GM18858 (cell line): ENCODE data around the gene C3AR1.
"Not testable (repeated sequence)": the region's sequence is repeated elsewhere in the genome, so short reads cannot be mapped to it uniquely, and the experiment has no call there.

ENCODE experiments used
- ATAC-seq: cut with Tn5 transposase; IDR thresholded peaks from one replicate; pipeline ENCODE4 v1.9.1; 2021; ENCODE audit not compliant: unreplicated experiment

Gene C3AR1

DNA sequence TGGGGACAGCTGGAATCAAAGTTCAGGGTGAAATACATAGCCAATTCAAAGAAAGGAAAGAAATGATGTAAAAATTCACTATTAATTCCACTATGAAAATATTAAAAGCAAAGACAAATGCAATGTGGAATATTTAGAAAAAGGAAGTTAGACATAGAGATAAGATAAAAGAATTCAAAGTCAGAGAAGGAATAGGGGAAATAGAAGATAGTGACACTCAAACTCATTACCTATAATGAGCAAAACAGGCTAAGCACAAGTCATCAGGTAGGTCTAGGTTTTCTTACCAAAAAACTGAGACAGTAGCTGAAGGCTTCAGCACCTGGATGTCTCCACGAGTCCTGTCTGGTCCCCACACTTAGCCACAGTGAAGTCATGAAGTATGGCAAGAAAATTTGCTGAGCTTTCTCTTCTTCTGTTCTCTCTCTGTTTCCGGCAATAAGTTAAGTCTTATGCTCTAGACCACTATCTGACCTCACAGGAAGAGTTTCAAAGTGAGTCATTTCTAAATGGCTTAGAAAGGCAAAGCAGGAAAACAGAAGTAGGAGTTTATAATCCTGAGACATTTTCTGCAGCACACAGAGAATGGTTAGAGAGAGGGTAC lies at the start of gene C3AR1:
C3AR1 (minus strand) TSS at position 369 of the 604 bp plus-strand sequence. CDS start 6,174 bp downstream, outside the sequence.
- no peak for ATAC-seq

DNA sequence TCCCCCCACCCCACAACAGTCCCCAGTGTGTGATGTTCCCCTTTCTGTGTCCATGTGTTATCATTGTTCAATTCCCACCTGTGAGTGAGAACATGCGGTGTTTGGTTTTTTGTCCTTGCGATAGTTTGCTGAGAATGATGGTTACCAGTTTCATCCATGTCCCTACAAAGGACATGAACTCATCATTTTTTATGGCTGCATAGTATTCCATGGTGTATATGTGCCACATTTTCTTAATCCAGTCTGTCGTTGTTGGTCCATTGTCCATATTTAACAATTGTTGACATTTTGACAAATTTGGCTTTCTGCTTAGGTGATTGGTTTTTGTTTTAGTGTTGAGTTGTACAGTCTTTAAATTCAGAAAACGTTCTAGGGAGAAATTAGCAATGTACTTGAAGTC lies 47.0 kb upstream of the C3AR1 start:
- ATAC-seq: not testable (repeated sequence)

DNA sequence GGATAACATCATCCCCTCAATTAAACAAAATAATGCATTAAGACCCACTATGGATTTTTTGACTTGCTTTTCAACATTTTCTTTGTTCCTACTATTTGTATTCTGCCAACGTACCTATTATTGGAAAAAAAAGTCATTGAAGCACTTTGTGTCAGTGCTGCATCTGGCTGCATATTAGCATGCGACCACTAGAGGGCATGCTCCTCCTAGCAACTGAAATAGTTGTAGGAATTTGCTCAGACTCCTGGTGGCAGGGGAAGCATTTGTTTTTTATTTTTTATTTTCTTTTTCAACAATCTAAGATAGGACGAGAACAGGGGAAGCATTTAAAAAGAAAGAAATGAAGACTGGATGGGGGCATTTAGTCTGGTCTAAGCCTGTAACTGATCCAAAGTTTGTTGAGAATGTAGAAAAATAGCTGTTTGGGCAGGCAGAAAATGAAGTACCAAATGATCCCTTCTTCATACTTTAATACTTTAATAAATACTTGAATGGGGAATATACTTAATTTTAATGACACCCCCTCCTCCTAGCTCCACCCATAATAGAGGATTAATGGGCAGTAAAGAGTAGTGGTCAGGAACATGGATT lies 42.7 kb upstream of the C3AR1 start:
- ATAC-seq: no peak

DNA sequence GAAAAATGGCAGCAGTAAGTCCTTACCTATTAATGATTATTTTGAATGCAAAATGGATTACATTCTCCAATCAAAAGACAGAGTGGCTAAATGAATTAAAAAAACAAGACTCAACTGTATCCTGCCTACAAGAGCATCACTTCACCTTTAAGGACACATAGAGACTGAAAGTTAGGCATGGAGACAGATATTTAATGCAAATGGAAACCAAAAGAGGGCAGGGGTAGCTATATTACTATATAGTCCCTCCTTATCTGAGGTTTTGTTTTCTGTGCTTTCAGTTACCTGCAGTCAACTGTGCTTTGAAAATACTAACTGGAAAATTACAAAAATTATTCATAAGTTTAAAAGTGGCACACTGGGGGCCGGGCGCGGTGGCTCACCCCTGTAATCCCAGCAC lies 33.1 kb upstream of the C3AR1 start:
- no peak for ATAC-seq

DNA sequence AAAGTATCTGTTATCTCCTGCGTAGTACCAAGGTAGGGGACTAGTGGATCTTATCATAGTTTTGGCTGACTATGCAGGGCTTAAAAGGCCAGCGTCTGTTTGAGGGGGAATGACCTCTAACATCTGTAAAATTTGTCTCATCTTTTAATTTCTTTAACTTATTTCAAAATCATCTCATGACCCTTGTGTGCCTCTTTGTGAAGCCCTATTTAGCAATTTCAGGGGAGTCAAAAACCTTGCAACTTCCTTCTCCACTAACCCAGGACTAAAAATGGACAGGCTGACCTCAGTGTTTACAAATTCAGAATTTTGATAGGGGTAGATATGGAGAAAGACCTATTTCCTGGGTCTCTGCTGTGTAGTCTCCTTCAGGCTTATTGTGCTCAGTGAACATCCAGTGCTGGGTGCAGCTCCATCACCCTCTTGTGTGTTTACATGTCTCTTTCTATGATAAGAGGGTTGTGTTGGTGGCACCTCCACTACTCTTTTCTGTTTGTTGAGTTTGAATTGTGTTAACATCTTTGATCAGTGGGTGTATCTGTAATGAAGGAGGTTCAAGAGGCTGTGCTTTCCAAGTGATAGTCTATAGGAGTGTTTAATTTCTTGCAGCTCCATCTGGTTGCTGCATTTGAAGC lies 30.2 kb upstream of the C3AR1 start:
- ATAC-seq: no peak

DNA sequence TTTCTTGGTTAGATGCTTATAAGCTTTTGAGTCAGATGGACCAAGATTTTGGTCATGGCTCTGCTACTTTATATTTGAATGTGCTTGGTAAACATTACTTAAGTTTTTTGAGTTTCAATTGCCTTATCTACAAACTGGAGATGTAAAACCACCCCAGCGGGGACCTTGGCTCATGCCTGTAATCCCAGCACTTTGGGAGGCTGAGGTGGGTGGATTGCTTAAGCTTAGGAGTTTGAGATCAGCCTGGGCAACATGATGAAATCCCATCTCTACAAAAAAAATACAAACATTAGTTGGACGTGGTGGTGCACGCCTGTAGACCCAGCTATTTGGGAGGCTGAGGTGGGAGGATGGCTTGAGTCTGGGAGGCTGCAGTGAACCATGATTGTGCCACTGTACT lies 27.1 kb upstream of the C3AR1 start:
- ATAC-seq: no peak

DNA sequence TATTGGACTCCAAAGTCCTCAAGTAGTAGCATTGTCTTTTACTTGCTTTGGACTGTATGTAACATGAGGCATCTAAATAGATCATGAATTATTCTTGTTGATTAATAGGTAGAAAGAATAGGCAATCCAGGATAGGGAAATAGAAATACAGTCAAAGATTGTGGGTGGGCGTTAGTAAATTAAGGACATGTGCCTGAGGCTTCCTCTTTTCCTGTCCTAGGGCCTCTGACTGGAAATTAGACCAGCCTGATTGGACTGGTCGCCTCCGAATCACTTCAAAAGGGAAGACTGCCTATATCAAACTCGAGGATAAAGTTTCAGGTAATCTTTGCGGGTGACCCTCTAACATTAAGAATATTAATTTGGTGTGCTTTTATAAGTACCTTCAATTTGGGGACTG lies 23.6 kb upstream of the C3AR1 start:
- ATAC-seq: no peak

DNA sequence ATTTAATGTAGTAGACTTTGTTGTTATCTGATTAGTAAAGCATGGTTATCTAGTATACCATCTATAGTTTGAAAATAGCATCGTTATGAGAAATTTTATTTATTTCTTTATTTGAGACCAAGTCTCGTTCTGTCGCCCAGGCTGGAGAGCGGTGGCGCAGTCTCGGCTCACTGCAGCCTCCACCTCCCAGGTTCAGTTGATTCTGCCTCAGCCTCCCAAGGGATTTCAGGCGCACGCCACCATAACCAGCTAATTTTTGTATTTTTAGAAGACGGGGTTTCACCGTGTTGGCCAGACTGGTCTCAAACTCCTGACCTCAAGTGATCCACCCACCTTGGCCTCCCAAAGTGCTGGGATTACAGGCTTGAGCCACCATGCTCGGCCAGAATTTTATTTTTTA lies 23.1 kb upstream of the C3AR1 start:
- ATAC-seq: not testable (repeated sequence)

DNA sequence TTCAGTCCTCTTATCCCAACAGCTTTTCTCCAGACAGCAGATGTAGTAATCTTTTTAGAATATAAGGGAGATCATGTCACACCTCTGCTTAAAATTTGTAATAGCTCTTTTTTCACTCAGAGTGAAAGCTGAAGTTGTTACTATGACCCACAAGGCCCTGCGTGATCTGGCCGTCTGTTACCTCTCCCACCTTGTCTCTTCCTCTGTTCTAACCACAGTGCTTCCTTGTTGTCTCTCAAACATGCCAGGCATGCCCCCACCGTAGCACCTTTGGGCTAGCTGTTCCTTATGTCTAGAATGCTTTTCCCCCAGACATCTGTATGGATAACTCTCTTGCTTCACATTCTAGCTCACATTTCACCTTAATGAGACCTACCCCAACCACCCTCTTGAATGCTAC lies 22.4 kb upstream of the C3AR1 start:
- no peak for ATAC-seq

DNA sequence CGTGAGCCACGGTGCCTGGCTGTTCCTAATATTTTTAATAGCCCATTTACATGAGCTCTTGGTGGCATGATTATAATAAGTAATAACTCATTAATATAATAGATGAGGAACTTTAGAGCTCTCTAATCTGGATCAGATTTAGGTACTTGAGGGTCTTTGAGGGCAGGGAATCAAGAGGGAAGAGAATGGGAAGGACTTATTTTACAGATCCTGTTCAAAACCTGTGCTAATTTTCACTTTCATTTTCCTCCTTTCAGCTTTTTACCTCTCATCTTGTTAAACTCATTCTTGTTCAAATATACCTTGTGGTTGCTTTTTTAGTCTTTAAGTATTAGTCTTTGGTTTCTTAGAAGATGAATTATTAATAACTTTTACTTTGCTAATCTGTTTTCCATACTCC lies 21.5 kb upstream of the C3AR1 start:
- ATAC-seq: no peak

DNA sequence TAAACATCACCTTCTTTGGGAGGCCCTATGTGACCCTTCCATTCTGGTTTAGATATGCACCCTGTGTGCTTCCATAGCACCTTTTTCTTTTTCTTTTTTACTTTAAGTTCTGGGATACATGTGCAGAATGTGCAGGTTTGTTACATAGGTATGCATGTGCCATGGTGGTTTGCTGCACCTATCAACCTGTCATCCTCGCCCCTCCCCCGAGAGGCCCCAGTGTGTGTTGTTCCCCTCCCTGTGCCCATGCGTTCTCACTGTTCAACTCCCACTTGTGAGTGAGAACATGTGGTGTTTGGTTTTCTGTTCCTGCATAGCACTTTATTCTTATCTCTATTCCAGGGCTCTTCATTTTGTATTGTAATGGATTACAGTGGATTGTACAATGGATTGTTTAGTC lies 18.2 kb upstream of the C3AR1 start:
- ATAC-seq: not testable (repeated sequence)

DNA sequence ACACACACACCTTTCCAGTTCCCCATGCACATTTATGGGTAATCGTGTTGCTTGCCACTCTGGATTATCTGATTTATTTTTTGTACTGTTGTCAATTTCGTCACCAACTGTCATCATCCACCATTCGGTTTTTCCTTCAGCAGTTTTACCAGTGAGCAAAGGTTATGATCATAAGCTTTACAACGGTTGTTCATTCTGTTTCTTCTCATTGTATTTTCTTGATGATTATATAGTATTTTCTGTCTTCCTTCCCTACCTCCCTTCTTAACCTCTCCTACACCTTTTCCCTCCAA lies 16.6 kb upstream of the C3AR1 start:
- ATAC-seq: no peak

DNA sequence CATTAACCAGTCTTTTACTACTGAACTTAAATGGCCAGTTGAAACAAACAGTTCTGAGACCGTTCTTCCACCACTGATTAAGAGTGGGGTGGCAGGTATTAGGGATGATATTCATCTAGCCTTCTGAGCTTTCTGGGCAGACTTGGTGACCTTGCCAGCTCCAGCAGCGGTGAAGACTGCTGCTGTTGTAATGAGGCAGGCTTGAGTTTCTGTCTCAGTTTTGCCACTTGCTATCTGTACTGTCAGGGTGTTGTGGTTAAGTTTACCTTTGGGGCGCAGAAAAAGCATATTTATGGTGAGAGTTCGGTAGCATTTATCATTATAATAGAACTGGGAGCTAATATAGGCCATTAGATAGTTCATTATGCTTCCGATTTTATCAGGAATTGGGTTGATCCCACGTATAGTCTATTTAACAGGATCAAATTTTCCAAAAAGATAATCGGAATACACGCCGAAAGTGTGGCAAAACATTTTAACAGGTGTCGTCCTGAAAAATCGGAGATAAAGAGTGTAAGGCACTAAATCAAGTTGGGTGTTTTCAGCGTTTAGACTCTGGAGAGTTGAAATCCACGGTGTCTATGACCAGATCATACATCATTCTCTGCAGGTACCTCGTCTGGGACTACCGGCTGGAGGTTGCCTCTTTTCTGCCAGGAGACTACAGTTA lies 15.2 kb upstream of the C3AR1 start:
- no peak for ATAC-seq

DNA sequence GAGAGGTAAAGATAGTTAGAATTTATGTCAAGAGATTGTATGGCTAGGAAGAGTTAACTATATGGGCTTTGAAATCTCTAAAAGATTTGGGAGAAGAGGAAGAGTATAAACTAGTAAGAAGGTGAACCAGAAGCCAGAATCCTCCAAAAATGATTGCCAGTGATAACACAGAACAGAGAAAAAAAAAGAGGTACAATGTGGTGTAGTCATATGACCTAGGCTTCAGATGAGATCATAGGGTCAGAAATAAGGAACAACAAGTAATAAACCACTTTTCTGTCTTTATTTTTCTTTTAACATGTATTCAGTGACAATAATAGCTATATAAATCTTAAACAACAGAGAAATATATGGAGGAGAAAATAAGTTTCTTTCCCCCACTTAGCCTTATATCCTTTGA lies 14.0 kb upstream of the C3AR1 start:
- no peak for ATAC-seq

DNA sequence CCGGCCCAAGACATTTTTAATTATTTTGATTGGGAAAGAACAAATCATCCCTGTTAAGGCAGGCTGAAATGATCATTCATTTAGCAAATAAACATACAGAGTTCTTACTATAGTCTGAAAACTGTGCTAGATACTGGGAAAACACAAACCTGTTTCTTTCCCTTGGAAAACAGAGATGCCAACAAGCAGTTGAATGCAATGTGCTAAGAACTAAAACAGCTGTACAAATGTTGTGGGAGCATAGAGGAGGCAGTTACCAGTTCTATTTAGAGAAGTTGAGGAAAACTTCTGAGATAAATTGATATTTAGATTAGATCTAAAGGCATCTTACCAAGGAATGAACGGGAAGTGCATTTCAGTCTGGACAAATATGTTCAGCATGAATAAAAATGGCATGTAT lies 12.8 kb upstream of the C3AR1 start:
- ATAC-seq: no peak

DNA sequence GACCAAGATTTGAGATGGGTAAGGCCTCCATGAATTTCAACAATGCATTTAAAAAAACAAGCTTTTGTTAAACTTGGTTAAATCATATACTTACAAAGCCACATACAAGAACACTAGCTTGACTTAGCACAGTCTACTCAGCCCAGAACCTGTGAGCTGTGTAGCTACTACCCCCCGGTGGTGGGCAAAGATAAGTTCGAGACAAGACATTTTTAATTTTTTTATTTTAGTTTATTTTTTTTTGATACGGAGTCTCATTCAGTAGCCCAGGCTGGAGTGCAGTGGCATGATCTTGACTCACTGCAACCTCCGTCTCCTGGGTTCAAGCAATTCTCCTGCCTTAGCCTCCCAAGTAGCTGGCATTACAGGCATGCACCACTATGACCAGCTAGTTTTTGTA lies 12.2 kb upstream of the C3AR1 start:
- ATAC-seq: no peak

DNA sequence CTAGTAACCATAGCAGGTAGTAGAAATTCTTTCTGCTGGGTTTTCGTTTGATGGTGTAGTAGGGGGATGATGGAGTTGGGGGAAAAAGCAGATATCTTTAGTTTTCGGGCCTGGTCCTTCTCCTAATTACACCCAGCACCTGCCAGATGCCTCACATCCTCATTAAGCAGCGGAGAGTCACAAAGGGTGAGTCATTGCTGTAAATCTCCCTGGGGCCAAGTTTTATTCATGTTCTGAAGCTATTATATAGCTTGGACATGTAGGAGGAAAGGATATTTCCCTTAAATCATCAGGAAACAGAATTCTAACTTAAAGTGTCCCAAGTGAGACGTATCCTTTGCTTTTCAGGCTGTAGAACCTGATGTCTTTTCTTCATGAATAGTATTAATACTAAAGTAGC lies 11.0 kb upstream of the C3AR1 start:
- no peak for ATAC-seq

DNA sequence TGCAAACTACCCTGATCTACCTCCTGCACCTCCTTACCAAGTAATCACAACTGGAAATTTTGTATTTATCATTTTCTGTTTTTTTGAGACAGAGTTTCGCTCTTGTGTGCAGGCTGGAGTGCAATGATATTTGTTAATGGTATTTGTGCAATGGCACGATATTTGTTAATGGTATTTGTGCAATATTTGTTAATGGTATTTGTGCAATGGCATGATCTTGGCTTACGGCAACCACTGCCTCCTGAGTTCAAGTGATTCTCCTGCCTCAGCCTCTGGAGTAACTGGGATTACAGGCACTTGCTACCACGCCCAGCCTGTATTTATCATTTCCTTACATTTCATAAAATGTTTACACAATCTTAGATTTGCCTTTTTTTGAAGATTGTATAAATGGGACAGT lies 10.2 kb upstream of the C3AR1 start:
- no peak for ATAC-seq

DNA sequence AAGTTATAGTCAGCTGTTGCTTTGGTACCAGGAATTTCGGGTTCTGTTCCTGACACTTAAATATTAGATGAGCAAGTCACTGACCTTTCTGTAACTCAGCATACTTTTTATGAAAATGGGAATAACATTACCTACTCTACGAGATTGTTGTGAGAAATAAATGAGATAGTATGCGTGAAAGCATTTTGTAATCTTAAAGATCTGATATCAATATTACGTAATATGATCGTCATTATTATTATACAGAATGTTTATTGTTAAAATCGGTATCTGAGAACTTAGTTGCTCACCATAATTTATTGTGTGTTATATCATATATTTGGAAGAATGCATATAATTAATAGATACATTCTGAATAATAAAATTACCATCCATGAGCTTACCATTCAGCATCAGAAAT lies 9.8 kb upstream of the C3AR1 start:
- ATAC-seq: no peak

DNA sequence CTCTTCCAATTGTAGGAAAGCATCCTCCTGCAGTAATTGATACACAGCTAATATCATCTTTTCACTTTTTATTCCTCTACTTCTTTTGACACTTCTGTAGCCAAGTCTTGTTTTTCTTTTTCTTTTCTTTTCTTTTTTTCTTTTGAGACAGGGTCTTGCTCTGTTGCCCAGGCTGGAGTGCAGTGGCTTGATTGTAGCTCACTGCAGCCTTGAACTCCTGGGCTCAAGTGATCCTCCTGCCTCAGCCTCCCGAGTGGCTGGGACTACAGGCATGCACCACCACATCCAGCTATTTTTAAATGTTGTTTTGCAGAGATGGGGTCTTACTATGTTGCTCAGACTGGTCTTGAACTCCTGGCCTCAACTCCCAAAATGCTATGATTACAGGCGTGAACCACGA lies 5.7 kb upstream of the C3AR1 start:
- not testable (repeated sequence) for ATAC-seq

DNA sequence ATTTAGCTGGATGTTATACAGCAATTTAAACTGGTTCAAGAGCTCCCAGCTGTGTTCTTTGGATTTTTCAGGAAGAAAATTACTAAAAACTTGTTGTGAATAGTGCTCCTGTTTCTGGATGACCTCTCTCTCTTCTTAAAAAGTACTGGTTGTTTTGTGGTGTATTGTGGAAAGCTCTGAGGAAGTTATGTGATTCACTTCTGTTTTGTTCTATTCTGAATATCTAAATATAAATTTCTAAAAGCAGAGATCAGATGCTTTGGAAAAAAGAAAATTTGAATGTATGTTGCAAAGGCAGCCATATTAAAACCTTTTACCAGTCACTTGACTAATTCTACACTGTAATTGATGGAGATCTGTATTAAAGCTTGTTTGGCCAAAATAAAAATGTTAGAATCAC lies 3.4 kb upstream of the C3AR1 start:
- ATAC-seq: no peak

DNA sequence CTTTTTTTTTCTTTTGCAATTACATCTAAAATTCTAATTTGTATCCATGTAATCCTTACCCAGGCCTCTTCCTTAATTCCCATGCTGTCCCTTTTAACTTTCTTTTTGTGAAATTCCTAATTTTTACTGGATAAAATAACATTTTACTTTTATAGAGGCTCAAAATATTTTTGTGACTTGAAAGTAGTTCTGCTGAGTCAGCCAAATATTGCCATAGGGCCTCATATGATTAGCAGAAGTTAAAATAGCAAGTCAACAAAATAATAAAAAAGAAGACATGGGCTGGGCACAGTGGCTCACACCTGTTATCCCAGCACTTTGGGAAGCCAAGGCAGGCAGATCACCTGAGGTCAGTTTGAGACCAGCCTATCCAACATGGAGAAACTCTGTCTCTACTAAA lies 2.0 kb downstream of the C3AR1 start:
- no peak for ATAC-seq
